Lung (tissue), 12 donors: ENCODE data around the gene PHKB. TPM values are rescaled to one million over a fixed set of nuclear protein-coding genes. Genes with fewer than 3 reads are reported as not detected.
A peak's percentile ranks its signal among the peaks of the same experiment; 100 is the strongest.

Source experiments
- ATAC-seq: fragments of 200-7000 bp; cut with Tn5 transposase; one replicate; pipeline ENCODE4 v1.9.1; 2020; ENCODE audit warnings: moderate number of reproducible peaks; ENCODE audit not compliant: insufficient read depth, low FRiP score
- DNase-seq, 3 donors: peaks; one replicate each; pipeline ENCODE4 v3.0.0-alpha.2; 2013 to 2017
- H3K27ac ChIP-seq, 2 donors: one replicate each; pipeline ENCODE4 v1.5.1; 2013; ENCODE audit warnings: mild to moderate bottlenecking in 2 of 2, moderate library complexity in 2 of 2, control low read depth in 1 of 2, inconsistent platforms in 1 of 2, low read depth in 1 of 2, low read length in 1 of 2
- H3K27me3 ChIP-seq, 3 donors: one replicate each; pipeline ENCODE4 v1.5.1; 2013; ENCODE audit warnings: low read length in 2 of 3; ENCODE audit not compliant: control insufficient read depth in 3 of 3, insufficient read depth in 3 of 3
- H3K36me3 ChIP-seq, 4 donors: one replicate each; pipeline ENCODE4 v1.5.1; 2013; ENCODE audit warnings: low read length in 4 of 4, mild to moderate bottlenecking in 1 of 4, moderate library complexity in 1 of 4; ENCODE audit not compliant: control insufficient read depth in 4 of 4, insufficient read depth in 4 of 4
- H3K4me1 ChIP-seq, 5 donors: one replicate each; pipeline ENCODE4 v1.5.1; 2013; ENCODE audit warnings: low read length in 5 of 5, mild to moderate bottlenecking in 2 of 5, moderate library complexity in 1 of 5; ENCODE audit not compliant: control insufficient read depth in 5 of 5, insufficient read depth in 5 of 5
- H3K4me3 ChIP-seq: one replicate; pipeline ENCODE4 v1.5.1; 2013; ENCODE audit warnings: mild to moderate bottlenecking, control low read depth, moderate library complexity
- H3K9ac ChIP-seq, 2 donors: one replicate each; pipeline ENCODE4 v1.5.1; 2013; ENCODE audit warnings: low read length in 2 of 2, control low read depth in 1 of 2; ENCODE audit not compliant: insufficient read depth in 1 of 2
- H3K9me3 ChIP-seq, 4 donors: one replicate each; pipeline ENCODE4 v1.5.1; 2013; ENCODE audit warnings: low read length in 3 of 4, mild to moderate bottlenecking in 1 of 4, moderate library complexity in 1 of 4; ENCODE audit not compliant: control insufficient read depth in 4 of 4, insufficient read depth in 3 of 4
- CTCF ChIP-seq: IDR thresholded peaks from 2 replicates; pipeline ENCODE4 v1.5.1; 2012; ENCODE audit warnings: mild to moderate bottlenecking; ENCODE audit errors: control extremely low read depth, extremely low read depth
- WGBS, 2 donors: extraction: QIAGEN DNeasy Blood & Tissue Kit; methylation state at CpG; one replicate each; pipeline ENCODE4 v1.1.7; 2013; 5-methylcytosine and 5-hydroxymethylcytosine counted together
- polyA plus RNA-seq, 2 donors: library from polyadenylated mRNA; stranded (reverse); fragments of 200-250 nt; gene quantifications; one replicate each; pipeline ENCODE4 v1.2.1, GENCODE V29; 2013
- total RNA-seq, 2 donors: library from RNA; depleted of rRNA in 1 of 2; stranded (reverse); fragments of >200 nt in 1 of 2; gene quantifications; one replicate each; pipeline ENCODE4 v1.2.1, GENCODE V29; 2014 to 2021
- donor health status: control.
- donor health status: control.
- donor health status: Bipolar disorder and iron deficiency.
- donor health status: healthy.
- donor health status: DM: yes; HTN: yes; CAD: no.

PHKB gene
- total and polyA plus RNA-seq, 4 donors: 21.2 to 134 (median 49.6) TPM

- no peak for TF ChIP-seq CTCF
Measured at GRCh38 chr16:47625115-47625567, 164.0 kb downstream of the PHKB start.

GRCh38 chr16:47626246-47626645 lies 165.1 kb downstream of the PHKB start:
- no peak for TF ChIP-seq CTCF
- Histone ChIP-seq H3K27me3 (no peaks in the 10 kb centered on the region), H3K4me1 (peaks cover 0 to 10% (median 3%) of the 10 kb centered on the region in 5 donors), H3K9me3 (peaks cover 0 to 2% (median 0%) of the 10 kb centered on the region in 4 donors), H3K36me3 (peaks cover 0 to 1% (median 0%) of the 10 kb centered on the region in 4 donors), H3K27ac (no peak overlapping the region), H3K4me3 (no peak overlapping the region), H3K9ac (no peak overlapping the region)
- ATAC-seq (no peak), DNase-seq (no peak)
- WGBS, 2 donors: 97 to 99% methylated on average over 1 of the region's 1 CpG

More at GRCh38 chr16:47625115-47625567, 164.0 kb downstream of the PHKB start:
- H3K27me3 ChIP-seq: no peaks in the 10 kb centered on the region
- no peaks in the 10 kb centered on the region for H3K9me3 ChIP-seq
- 94 to 95% methylated on average over 1 of the region's 1 CpG for WGBS, 2 donors
- H3K36me3 ChIP-seq: peaks cover 0 to 1% (median 0%) of the 10 kb centered on the region in 4 donors
- no peak overlapping the region for H3K4me3 ChIP-seq
- H3K27ac ChIP-seq: no peak overlapping the region
- H3K9ac ChIP-seq: no peak overlapping the region
- ATAC-seq (no peak), DNase-seq (no peak)
- H3K4me1 ChIP-seq: peaks cover 0 to 10% (median 3%) of the 10 kb centered on the region in 5 donors

GRCh38 chr16:47627085-47627639 lies 166.0 kb downstream of the PHKB start:
- Histone ChIP-seq H3K27me3 (no peaks in the 10 kb centered on the region), H3K9ac (no peak overlapping the region), H3K4me3 (no peak overlapping the region), H3K9me3 (peaks cover 0 to 2% (median 0%) of the 10 kb centered on the region in 4 donors), H3K27ac (no peak overlapping the region), H3K4me1 (peaks cover 0 to 10% (median 3%) of the 10 kb centered on the region in 5 donors), H3K36me3 (peaks cover 0 to 1% (median 0%) of the 10 kb centered on the region in 4 donors)
- WGBS, 2 donors: 49 to 72% methylated on average over 6 of the region's 6 CpGs
- TF ChIP-seq CTCF: no peak
- DNase-seq (peak in 1 of 3 donors; percentile 20), ATAC-seq (no peak)
